LNCaP clone FGC (cell line): Measurements from ENCODE around the gene VGLL4.

Experiments
- DNase-seq: peaks from one replicate; pipeline ENCODE4 v3.0.0-alpha.2; 2011; ENCODE audit warnings: low read depth
- H3K4me3 ChIP-seq: 2 replicates; pipeline ENCODE4 v1.5.1; 2011; ENCODE audit warnings: mild to moderate bottlenecking, low read depth, low read length, control low read depth
- TF ChIP-seq, protein P1 (sequence below): IDR thresholded peaks from 2 replicates; pipeline ENCODE4 v1.5.1; 2012; ENCODE audit warnings: mild to moderate bottlenecking; ENCODE audit not compliant: control insufficient read depth, insufficient read depth; ENCODE audit errors: extremely low read depth

The VGLL4 gene

DNA sequence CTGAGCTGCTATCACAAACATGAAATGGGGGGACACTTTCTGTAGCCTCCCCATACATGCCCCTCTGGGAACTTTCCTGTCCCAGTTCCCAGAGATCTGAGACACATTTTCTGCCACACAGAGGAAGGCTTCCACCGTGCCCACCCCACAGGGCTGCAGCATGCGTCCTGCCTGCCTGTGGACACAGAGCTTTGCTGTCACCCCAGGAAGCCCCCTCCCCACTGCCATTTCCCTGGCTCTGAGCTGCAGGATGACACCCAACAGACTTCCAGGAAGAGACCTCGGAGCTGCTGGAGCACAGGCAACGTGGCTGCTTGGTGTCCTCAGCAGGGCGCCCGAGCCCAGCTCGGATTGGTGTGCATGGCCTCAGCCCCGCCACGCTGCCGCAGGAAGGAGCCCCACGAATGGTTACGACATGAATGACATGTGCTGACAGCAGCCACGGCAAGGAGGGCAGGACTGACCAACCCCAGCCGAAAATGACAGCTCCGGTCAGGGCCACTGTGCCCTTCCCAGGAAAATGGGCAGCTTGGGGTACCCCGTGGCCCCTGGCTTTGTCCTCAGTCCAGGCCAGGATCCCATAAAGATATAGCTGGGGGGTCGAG, 81.3 kb downstream of the VGLL4 start:
- TF ChIP-seq, protein P1, sequence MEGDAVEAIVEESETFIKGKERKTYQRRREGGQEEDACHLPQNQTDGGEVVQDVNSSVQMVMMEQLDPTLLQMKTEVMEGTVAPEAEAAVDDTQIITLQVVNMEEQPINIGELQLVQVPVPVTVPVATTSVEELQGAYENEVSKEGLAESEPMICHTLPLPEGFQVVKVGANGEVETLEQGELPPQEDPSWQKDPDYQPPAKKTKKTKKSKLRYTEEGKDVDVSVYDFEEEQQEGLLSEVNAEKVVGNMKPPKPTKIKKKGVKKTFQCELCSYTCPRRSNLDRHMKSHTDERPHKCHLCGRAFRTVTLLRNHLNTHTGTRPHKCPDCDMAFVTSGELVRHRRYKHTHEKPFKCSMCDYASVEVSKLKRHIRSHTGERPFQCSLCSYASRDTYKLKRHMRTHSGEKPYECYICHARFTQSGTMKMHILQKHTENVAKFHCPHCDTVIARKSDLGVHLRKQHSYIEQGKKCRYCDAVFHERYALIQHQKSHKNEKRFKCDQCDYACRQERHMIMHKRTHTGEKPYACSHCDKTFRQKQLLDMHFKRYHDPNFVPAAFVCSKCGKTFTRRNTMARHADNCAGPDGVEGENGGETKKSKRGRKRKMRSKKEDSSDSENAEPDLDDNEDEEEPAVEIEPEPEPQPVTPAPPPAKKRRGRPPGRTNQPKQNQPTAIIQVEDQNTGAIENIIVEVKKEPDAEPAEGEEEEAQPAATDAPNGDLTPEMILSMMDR = no peak
- H3K4me3 ChIP-seq = no peak overlapping the region

DNA sequence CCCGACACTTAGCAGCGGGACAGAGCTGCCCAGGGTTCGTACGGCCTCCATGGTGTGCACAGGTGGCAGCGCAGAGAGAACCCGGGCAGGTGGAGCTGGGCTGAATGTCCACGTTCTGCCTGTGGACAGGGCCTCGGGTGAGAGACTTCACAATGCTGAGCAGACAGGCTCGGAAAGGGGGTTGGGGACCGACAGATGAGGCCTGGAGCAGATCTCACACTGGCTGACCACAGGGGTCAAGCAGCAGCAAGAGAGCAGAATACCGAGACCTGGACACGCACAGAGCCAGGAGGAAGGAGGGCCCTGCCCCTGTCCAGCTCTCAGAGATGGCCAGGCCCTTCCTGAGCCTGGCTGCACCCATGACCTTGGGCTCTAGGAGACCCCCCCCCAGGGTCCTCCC, 83.0 kb downstream of the VGLL4 start:
- no peak for DNase-seq
- no peak overlapping the region for H3K4me3 ChIP-seq
- TF ChIP-seq, protein P1 = no peak

More for the DNA sequence above, 81.3 kb downstream of the VGLL4 start:
- DNase-seq = no peak

DNA sequence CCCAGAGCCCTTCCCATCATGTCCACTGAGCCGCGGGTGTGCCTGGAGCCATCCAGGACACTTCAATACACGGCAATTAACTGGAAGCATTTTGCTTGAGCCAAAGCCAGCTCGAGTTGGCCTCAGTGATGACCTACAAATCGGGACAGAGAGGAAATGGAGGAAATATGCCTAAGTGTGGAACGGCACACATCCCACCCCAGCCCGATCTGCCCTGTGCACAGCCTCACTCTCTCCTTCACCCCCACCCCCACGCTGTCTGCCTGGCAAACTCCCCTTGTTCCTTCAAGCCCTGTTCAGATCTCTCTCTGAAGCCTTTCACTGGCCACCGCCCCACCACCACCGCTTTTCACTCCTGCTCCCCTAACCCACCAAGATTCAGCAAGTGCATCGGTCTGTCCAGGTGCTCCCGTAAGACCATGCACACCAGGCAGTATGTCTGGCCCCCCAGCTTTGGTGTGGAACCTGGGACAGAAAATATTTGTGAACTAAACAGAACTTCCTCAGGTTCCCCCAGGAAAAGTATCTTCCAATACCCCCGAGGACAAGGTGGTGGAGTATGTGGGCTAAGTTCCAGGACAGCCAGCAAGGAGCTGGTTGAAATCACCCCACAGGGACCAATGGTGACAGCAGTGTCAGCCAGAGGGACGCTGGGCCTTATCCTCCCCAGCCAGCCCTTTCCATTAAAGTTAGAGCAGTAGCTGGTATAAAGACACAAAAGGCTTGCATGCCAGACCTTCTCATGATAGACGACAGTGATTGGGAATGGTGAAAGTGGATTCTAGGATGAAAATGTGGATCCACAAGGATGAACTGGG, 83.7 kb downstream of the VGLL4 start:
- no peak for DNase-seq
- TF ChIP-seq, protein P1 = no peak
- no peak overlapping the region for H3K4me3 ChIP-seq

DNA sequence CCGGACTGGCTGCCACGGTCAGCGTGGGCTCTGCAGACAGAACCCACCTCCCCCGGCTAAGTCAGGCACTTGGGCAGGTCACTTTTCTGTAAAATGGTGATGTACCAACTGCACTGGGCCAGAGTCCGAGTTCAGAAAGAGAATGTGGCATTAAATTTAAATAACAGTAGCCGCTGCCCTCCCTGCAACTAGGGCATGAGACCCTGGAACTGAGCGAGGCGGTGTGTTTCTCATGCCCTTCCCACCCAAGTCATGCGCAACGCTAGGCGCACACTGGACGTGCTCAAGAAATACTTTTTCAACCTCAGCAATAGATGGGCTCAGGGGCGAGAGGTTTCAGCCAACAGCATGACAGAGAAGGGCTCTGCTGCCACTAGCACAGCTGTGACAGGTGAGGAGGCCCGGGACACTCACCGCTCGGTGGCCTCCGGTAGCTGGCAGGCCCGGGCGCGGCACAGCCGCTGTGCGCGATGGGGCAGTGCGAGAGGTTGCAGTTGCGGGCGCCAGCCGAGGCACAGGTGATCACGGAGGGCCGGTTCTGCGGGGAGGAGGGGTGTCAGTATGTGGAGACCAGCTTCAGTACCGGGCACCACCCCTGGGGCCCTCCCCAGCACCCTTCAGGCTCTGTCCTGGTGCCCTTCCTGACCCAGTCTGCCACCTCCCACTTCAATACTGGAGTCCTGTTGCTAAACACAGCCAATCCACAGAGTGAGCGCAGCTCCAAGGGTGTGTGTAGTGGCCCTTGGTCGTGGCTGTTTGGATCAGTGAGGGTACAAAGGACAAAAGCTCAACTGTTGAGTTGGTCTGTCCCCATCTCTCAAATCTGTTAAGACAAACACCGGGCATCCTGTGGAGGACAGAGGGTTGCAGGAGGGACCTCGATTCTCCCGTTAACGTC, 84.5 kb downstream of the VGLL4 start:
- TF ChIP-seq, protein P1 = no peak
- no peak for DNase-seq
- no peak overlapping the region for H3K4me3 ChIP-seq

DNA sequence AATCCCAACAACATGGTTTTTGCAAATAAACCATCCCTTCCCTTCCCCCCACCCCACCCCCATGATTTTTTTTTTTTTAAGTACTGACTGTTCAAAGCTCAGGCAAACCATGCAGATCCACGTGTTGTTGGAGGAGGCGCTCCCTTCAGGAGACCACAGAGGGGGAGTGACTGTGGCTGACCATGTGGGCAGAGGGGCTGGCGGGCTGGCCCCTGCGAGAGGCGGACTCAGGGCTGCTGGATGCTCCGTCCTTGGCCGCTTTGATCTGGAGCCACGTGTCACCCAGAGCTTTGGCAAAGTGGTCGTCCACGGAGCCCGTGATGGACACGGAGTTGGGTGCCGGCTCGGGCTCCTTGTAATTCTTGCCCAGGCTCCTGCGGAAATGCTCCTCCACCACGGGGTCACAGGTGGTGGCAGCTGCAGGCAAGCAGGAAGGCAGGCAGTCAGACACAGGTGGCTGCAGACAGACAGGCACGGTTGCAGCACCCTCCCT, 85.3 kb downstream of the VGLL4 start:
- TF ChIP-seq, protein P1 = no peak
- H3K4me3 ChIP-seq = no peak overlapping the region
- DNase-seq = no peak

DNA sequence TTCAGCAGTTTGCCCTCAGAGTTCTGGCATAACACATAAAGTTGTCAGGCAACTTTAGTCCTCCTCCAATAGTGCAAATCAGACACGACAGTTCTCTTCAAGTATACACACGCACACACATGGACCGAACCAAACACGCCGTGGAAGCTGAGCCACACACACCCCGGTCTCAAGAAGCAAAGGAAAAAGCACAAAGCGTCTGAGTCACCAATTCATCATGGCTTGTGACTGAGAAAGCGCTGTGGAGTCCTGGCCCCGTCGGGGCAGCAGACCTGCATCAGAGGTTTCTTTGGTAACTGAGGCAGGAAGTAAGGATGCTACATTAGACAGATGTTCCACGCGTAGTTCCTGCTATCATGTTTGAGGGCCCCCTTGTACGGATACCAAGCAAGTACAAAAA, 85.7 kb downstream of the VGLL4 start:
- DNase-seq = no peak
- TF ChIP-seq, protein P1 = no peak

More for the DNA sequence above, 85.7 kb downstream of the VGLL4 start:
- no peak overlapping the region for H3K4me3 ChIP-seq
